Thyroid gland (tissue), 4 donors: ENCODE results near the gene ARHGAP18. TPM values are rescaled to one million over a fixed set of nuclear protein-coding genes. Genes with fewer than 3 reads are reported as not detected.

ENCODE experiments used
- DNase-seq, 2 donors: peaks; one replicate each; pipeline ENCODE4 v3.0.0-alpha.2; 2019
- H3K27ac ChIP-seq, 3 donors: fragments of 200-600 bp; sonication (generic); 1 replicate in 2 of 3; 2 replicates in 1 of 3; pipeline ENCODE4 v1.5.1; 2016 to 2019; ENCODE audit warnings: mild to moderate bottlenecking in 1 of 3, moderate library complexity in 1 of 3
- H3K27me3 ChIP-seq: fragments of 200-600 bp; sonication (generic); one replicate; pipeline ENCODE4 v1.5.1; 2019
- H3K36me3 ChIP-seq, 2 donors: fragments of 200-600 bp; sonication (generic); one replicate each; pipeline ENCODE4 v1.5.1; 2016 to 2019
- H3K4me1 ChIP-seq, 2 donors: fragments of 200-600 bp; sonication (generic); one replicate each; pipeline ENCODE4 v1.5.1; 2017 to 2019
- H3K4me3 ChIP-seq, 3 donors: fragments of 200-600 bp; sonication (generic); replicated peaks in 1 of 3; 1 replicate in 2 of 3; 2 replicates in 1 of 3; pipeline ENCODE4 v1.5.1; 2016; ENCODE audit warnings: mild to moderate bottlenecking in 1 of 3
- H3K9me3 ChIP-seq: fragments of 200-600 bp; sonication (generic); one replicate; pipeline ENCODE4 v1.5.1; 2017
- POLR2A ChIP-seq, 2 donors: fragments of 450-650 bp; IDR thresholded peaks; one replicate each; pipeline ENCODE4 v1.6.1; 2017; ENCODE audit warnings: antibody characterized with exemption in 2 of 2, mild to moderate bottlenecking in 2 of 2, moderate library complexity in 1 of 2
- WGBS, 2 donors: methylation state at CpG; one replicate each; pipeline ENCODE4 v1.1.5; 2017; 5-methylcytosine and 5-hydroxymethylcytosine counted together
- intact Hi-C: fragments of 100-400 bp; cut with DNase I; formaldehyde crosslinking; loops from one replicate; pipeline ENCODE4 v1.15.1; 2023
- total RNA-seq, 4 donors: library from RNA; depleted of rRNA; stranded (reverse); fragments of >200 nt; gene quantifications; one replicate each; pipeline ENCODE4 v1.2.3, GENCODE V29; 2016
- TF ChIP-seq, protein P1 (sequence below), 6 experiments: fragments of 200-600 bp in 3 of 6; fragments of 450-650 bp in 3 of 6; sonication (generic) in 3 of 6; IDR thresholded peaks; one replicate each; pipeline ENCODE4 v1.5.1; 2016 to 2019; ENCODE audit warnings: antibody characterized with exemption in 6 of 6, mild to moderate bottlenecking in 2 of 6, inconsistent platforms in 1 of 6, moderate library complexity in 1 of 6

ARHGAP18 gene
- total RNA-seq, 4 donors from 2014 or later, result 26.5 to 31.6 (median 28.3) TPM

DNA sequence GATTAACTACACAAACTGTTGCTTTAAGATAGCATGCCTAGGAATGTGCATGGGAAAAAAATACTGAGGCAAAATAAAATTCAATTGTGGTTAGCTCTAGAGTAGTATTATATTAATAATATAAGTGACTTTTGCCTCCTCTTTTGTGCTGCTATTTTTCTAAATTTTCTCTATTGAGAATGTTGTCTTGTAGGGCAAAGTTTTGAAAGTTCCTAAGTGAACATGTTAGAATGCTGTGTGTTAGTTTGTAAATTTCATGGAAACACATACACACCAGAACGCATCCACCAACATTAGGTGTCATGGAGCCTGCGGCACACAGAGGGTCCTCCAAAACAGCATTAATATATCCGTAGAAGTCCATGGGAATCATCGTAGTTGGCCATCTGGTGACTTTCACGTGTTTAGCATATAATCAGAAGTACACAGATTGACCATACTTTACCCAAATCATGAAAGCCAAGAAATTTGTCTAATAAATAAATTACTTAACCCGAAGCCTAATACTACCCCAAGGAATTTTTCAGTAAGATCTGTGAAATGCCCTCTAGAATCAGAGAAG is 25.6 kb downstream of the ARHGAP18 start:
- intact Hi-C loops, result no loop called here
- 91 to 93% methylated on average over 6 of the region's 6 CpGs for WGBS, 2 donors
- no peak overlapping the region for H3K4me3 ChIP-seq
- H3K9me3 ChIP-seq, result no peaks in the 10 kb centered on the region
- H3K27ac ChIP-seq, result peak overlapping the region; percentile 84 to 94 (median 87)
- no peaks in the 10 kb centered on the region for H3K27me3 ChIP-seq
- DNase-seq, result no peak
- no peaks in the 10 kb centered on the region for H3K36me3 ChIP-seq
- H3K4me1 ChIP-seq, result peaks cover 17 to 26% of the 10 kb centered on the region in 2 donors
- TF ChIP-seq, protein P1, sequence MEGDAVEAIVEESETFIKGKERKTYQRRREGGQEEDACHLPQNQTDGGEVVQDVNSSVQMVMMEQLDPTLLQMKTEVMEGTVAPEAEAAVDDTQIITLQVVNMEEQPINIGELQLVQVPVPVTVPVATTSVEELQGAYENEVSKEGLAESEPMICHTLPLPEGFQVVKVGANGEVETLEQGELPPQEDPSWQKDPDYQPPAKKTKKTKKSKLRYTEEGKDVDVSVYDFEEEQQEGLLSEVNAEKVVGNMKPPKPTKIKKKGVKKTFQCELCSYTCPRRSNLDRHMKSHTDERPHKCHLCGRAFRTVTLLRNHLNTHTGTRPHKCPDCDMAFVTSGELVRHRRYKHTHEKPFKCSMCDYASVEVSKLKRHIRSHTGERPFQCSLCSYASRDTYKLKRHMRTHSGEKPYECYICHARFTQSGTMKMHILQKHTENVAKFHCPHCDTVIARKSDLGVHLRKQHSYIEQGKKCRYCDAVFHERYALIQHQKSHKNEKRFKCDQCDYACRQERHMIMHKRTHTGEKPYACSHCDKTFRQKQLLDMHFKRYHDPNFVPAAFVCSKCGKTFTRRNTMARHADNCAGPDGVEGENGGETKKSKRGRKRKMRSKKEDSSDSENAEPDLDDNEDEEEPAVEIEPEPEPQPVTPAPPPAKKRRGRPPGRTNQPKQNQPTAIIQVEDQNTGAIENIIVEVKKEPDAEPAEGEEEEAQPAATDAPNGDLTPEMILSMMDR (IDR thresholded peaks at IDR 0.05), result no peak
- TF ChIP-seq POLR2A (IDR thresholded peaks at IDR 0.05), result peak in 1 of 2 donors; percentile 11

DNA sequence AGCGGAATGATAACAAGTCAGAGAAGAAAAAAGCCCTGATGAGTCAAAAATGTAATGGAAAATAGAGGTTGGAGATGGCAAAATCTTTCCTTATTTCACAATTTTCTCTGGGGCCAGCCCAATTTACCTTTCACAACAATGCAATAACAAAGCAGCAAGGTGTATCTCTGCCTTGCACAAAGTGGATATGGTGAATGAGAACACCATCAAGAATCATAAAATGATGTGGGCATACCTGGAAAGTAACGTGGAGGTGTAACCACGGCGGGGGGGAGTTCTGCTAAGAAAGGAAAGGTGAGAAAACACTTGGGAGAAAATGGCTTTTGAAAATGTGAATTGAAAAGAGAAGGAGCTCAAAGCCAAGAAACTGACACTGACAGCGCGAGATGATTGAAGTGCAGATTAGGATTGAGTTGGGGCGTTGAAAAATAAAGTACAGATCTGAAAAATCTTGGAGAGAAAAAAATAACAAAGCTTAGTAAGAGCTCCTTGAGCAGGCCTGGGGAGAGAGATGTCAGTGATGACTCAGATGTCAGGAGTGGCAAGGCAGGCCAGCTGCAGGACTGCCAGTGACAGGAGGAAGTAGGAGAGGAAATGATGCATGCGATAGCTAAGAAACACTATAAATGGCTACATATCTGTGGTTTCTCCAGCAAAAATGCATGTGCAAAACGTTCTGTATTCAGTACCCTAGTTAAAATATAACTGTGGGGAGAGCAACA is 26.2 kb downstream of the ARHGAP18 start:
- Histone ChIP-seq H3K36me3 (no peaks in the 10 kb centered on the region), H3K27ac (peak overlapping the region; percentile 84 to 94 (median 87)), H3K4me1 (peaks cover 13 to 26% of the 10 kb centered on the region in 2 donors), H3K27me3 (no peaks in the 10 kb centered on the region), H3K9me3 (no peaks in the 10 kb centered on the region), H3K4me3 (no peak overlapping the region)
- 29 to 35% methylated on average over 9 of the region's 9 CpGs for WGBS, 2 donors
- intact Hi-C loops, result no loop called here
- TF ChIP-seq, protein P1 (IDR thresholded peaks at IDR 0.05), result no peak
- peak in 1 of 2 donors; percentile 19 for TF ChIP-seq POLR2A (IDR thresholded peaks at IDR 0.05)
- DNase-seq, result peak; percentile 80 to 81

DNA sequence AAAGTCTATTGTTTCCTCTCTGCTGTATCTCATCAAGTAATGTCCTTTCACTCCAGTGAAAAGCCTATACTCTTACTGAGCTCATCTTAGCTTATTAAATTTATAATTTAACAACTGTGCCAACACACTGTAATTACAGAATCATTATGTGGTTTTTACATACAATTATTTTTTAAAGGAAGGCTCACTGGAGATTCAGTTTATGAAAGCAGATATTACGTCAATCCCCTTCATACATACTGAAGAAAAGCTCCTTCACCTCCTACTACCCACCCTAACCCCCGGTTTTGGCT is 28.1 kb downstream of the ARHGAP18 start:
- Histone ChIP-seq H3K9me3 (no peaks in the 10 kb centered on the region), H3K27ac (peak overlapping the region in 2 of 3 donors; percentile 8 to 17), H3K27me3 (no peaks in the 10 kb centered on the region), H3K4me1 (peaks cover 13 to 26% of the 10 kb centered on the region in 2 donors), H3K36me3 (no peaks in the 10 kb centered on the region), H3K4me3 (no peak overlapping the region)
- 91 to 95% methylated on average over 2 of the region's 2 CpGs for WGBS, 2 donors
- no peak for DNase-seq
- no peak for TF ChIP-seq POLR2A (IDR thresholded peaks at IDR 0.05)
- TF ChIP-seq, protein P1 (IDR thresholded peaks at IDR 0.05), result no peak
- intact Hi-C loops, result no loop called here

DNA sequence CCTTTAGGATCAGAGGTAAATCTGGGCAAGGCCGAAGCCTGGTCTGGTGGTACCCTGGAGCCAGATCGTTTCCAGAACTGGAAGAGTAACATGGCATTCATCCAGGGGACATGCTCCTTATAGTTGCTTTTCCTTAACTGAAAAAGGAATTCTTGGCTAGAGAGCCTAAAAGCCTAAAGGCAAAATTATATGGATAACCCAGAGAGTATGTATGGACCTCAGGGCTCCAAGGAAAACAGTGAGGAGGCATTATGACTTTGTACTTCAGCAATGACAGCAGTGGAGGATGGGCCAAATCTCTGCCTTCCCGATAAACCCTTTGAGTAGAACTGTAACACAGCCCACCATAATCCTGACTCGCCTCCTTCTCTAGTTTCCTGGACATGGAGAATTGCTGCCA is 29.3 kb downstream of the ARHGAP18 start:
- H3K4me3 ChIP-seq, result no peak overlapping the region
- intact Hi-C loops, result no loop called here
- no peaks in the 10 kb centered on the region for H3K9me3 ChIP-seq
- 81 to 84% methylated on average over 4 of the region's 4 CpGs for WGBS, 2 donors
- no peak for DNase-seq
- no peaks in the 10 kb centered on the region for H3K36me3 ChIP-seq
- peak overlapping the region in 1 of 3 donors; percentile 47 for H3K27ac ChIP-seq
- TF ChIP-seq POLR2A (IDR thresholded peaks at IDR 0.05), result no peak
- TF ChIP-seq, protein P1 (IDR thresholded peaks at IDR 0.05), result no peak
- peaks cover 13 to 26% of the 10 kb centered on the region in 2 donors for H3K4me1 ChIP-seq
- no peaks in the 10 kb centered on the region for H3K27me3 ChIP-seq

DNA sequence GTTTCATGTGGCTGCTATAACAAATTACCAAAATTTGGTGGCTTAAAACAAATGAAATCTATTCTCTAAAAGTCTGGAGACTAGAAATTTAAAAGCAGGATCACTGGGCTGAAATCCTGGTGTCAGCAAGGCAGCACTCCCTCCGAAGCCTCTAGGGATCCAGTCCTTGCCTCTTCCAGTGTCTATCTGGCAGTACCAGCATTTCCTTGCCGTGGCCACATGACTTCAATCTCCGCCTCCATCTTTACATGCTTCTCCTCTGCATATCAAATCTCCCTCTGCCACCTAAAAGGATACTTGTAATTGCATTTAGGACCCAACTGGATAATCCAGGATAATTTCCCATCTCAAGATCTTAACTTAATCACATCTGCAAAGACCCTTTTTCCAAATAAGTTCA is 30.2 kb downstream of the ARHGAP18 start:
- DNase-seq, result no peak
- Histone ChIP-seq H3K36me3 (no peaks in the 10 kb centered on the region), H3K4me1 (peaks cover 14 to 26% of the 10 kb centered on the region in 2 donors), H3K4me3 (no peak overlapping the region), H3K9me3 (no peaks in the 10 kb centered on the region), H3K27me3 (no peaks in the 10 kb centered on the region), H3K27ac (peak overlapping the region in 1 of 3 donors; percentile 47)
- intact Hi-C loops, result no loop called here
- WGBS, 2 donors, result 79% methylated on average over 3 of the region's 3 CpGs
- TF ChIP-seq, protein P1 (IDR thresholded peaks at IDR 0.05), result no peak
- no peak for TF ChIP-seq POLR2A (IDR thresholded peaks at IDR 0.05)
